HAP-1 (cell line): Measurements from ENCODE around the gene PFDN1.
A peak's percentile ranks its signal among the peaks of the same experiment; 100 is the strongest.

Source experiments
- DNase-seq, 2 experiments: peaks; one replicate each; pipeline ENCODE4 v3.0.0-alpha.2; 2016 to 2020; ENCODE audit warnings: low spot score in 2 of 2
- H3K27me3 ChIP-seq: fragments of 250-450 bp; sonication (Bioruptor Pico); 2 replicates; pipeline ENCODE4 v1.5.1; 2020; ENCODE audit warnings: low read depth, mild to moderate bottlenecking, moderate library complexity
- H3K36me3 ChIP-seq: fragments of 250-450 bp; sonication (Bioruptor Pico); replicated peaks from 2 replicates; pipeline ENCODE4 v1.5.1; 2020; ENCODE audit warnings: mild to moderate bottlenecking
- H3K4me1 ChIP-seq: fragments of 250-450 bp; sonication (Bioruptor Pico); 2 replicates; pipeline ENCODE4 v1.5.1; 2020; ENCODE audit warnings: mild to moderate bottlenecking
- H3K4me3 ChIP-seq: fragments of 250-450 bp; sonication (Bioruptor Pico); 2 replicates; pipeline ENCODE4 v1.5.1; 2020; ENCODE audit warnings: mild to moderate bottlenecking, moderate library complexity
- H3K9me3 ChIP-seq: fragments of 250-450 bp; sonication (Bioruptor Pico); 2 replicates; pipeline ENCODE4 v1.5.1; 2020; ENCODE audit warnings: mild to moderate bottlenecking, moderate library complexity
- in situ Hi-C: fragments of 300-500 bp; cut with MboI; formaldehyde crosslinking; loops from 3 replicates; pipeline ENCODE4 v1.14.3; 2020; ENCODE audit warnings: low sequenced_read_pairs, inconsistent platforms, mixed read lengths

The PFDN1 gene

DNA sequence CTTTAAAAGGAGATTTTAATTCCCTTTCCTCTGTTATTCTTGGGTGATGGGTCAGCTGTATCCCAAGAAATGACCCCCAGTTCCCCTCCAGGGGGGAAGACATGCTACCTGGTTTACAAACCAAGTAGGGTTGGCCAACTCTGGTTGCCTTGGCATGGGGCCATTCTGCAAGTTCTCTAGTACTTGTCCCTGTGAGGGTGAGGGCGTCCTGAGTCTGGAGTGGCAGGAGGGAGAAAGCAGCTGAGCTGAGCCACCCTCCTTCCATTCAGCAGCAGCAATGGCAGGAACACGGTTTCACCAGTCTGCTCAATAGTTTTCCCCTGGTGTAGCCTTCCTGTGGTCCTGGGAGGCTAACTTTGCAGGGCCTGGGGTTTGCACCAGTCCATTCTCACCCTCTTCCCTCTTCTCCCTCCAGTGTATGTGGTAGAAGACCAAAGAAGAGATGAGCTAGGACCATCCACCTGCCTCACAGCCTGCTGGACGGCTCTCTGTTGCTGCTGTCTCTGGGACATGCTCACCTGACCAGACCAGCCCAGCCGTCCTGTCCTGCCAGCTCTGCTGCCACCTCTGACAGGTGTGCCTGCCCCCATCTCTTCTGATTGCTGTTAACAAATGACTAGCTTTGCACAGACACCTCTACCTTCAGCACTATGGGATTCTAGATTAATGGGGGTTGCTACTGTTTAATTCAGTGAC lies 59.9 kb downstream of the PFDN1 start:
- no peak overlapping the region for H3K4me3 ChIP-seq
- H3K36me3 ChIP-seq, result peaks cover 9% of the 10 kb centered on the region
- H3K4me1 ChIP-seq, result peaks cover 7% of the 10 kb centered on the region
- H3K27me3 ChIP-seq, result no peaks in the 10 kb centered on the region
- in situ Hi-C loops, result loop anchor here (5.0 to 10.0 kb wide), 2 partner anchors 119 to 482 kb away; partner anchors contain the start of gene SLC4A9
- H3K9me3 ChIP-seq, result no peaks in the 10 kb centered on the region
- no peak for DNase-seq

GRCh38 chr5:140242099-140242498 lies 60.8 kb downstream of the PFDN1 start:
- Histone ChIP-seq H3K4me3 (no peak overlapping the region), H3K4me1 (peaks cover 7% of the 10 kb centered on the region), H3K36me3 (peaks cover 9% of the 10 kb centered on the region), H3K27me3 (no peaks in the 10 kb centered on the region), H3K9me3 (no peaks in the 10 kb centered on the region)
- no peak for DNase-seq
- in situ Hi-C loops, result loop anchor here (5.0 to 10.0 kb wide), 2 partner anchors 120 to 483 kb away; partner anchors contain the start of gene SLC4A9

DNA sequence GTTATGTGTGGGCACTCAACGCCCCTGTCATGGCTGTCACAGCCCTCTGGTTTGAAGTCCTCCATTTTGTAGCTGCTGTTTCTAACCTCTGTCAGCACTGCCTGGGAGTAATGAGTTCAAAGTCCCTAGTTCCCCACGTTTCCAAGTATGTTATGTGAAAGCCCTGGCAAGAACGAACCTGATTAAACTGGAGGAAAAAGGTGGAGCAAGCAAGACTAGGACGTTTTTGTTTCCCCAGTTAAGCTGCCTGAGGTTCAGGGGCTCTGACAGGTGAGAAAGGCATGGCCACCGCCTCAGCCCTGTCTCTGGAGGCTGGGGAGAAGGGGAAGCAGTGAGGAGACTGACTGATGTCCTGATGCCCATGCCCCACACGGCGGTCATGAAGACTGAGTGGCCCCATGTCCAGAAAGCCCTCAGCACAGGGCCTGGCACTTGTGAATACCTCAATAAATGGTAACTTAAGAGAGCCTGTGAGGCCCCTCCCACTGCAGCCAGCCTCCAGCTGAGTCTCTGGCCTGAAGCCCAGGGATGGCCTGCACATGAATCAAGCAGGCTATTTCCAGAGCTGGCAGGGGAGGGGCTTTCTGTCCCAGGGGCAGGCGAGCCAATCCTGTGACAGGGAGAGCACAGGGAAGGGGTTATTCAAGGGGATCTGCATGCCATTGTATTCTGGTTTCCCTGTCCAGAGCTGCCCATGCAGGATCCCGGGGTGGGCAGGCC lies 61.8 kb downstream of the PFDN1 start:
- H3K27me3 ChIP-seq, result no peaks in the 10 kb centered on the region
- no peaks in the 10 kb centered on the region for H3K9me3 ChIP-seq
- peaks cover 9% of the 10 kb centered on the region for H3K36me3 ChIP-seq
- peaks cover 7% of the 10 kb centered on the region for H3K4me1 ChIP-seq
- DNase-seq, result peak; percentile 66 to 92
- in situ Hi-C loops, result loop anchor here (5.0 to 10.0 kb wide), 2 partner anchors 121 to 484 kb away; partner anchors contain the start of gene SLC4A9
- no peak overlapping the region for H3K4me3 ChIP-seq

GRCh38 chr5:140239939-140240700 lies 62.8 kb downstream of the PFDN1 start:
- peak; percentile 62 to 83 for DNase-seq
- peaks cover 7% of the 10 kb centered on the region for H3K4me1 ChIP-seq
- in situ Hi-C loops, result loop anchor here (5.0 to 10.0 kb wide), 2 partner anchors 122 to 485 kb away; partner anchors contain the start of gene SLC4A9
- no peaks in the 10 kb centered on the region for H3K9me3 ChIP-seq
- H3K36me3 ChIP-seq, result peaks cover 9% of the 10 kb centered on the region
- H3K4me3 ChIP-seq, result no peak overlapping the region
- H3K27me3 ChIP-seq, result no peaks in the 10 kb centered on the region

DNA sequence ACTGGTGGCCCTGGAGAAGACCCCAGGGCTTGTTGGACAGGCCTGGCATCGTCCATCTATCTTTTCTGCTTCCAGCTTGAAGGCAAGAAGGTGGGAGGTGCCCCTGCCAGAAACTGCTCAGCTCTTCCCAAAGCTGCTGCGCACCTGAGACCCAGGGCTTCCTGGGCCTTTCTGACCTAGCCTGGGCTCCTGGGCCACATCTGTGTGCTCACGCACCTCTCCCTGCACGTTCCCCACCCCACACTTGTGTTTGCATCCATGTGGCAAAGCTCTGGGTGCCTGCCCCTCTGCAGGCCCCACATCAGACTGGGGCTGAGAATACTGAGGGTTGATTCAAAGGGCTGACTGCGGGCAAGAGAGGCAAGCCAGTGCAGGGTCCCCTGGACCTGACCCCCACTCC lies 63.4 kb downstream of the PFDN1 start:
- Histone ChIP-seq H3K27me3 (no peaks in the 10 kb centered on the region), H3K36me3 (peaks cover 5% of the 10 kb centered on the region; the same call in 1 of the 2 replicates), H3K4me1 (peaks cover 7% of the 10 kb centered on the region), H3K9me3 (no peaks in the 10 kb centered on the region), H3K4me3 (no peak overlapping the region)
- in situ Hi-C loops, result no loop called here
- DNase-seq, result no peak

- peaks cover 5% of the 10 kb centered on the region; the same call in 1 of the 2 replicates for H3K36me3 ChIP-seq
- H3K4me1 ChIP-seq, result peaks cover 7% of the 10 kb centered on the region
- in situ Hi-C loops, result no loop called here
- no peak for DNase-seq
- no peaks in the 10 kb centered on the region for H3K27me3 ChIP-seq
- no peaks in the 10 kb centered on the region for H3K9me3 ChIP-seq
- no peak overlapping the region for H3K4me3 ChIP-seq
These were observed 64.1 kb downstream of the PFDN1 start for GRCh38 chr5:140238756-140239155.

- Histone ChIP-seq H3K4me3 (no peak overlapping the region), H3K27me3 (no peaks in the 10 kb centered on the region), H3K4me1 (peaks cover 7% of the 10 kb centered on the region), H3K9me3 (no peaks in the 10 kb centered on the region), H3K36me3 (no peaks in the 10 kb centered on the region)
- in situ Hi-C loops, result no loop called here
- DNase-seq, result no peak
These were observed 65.9 kb downstream of the PFDN1 start for GRCh38 chr5:140236891-140237598.

DNA sequence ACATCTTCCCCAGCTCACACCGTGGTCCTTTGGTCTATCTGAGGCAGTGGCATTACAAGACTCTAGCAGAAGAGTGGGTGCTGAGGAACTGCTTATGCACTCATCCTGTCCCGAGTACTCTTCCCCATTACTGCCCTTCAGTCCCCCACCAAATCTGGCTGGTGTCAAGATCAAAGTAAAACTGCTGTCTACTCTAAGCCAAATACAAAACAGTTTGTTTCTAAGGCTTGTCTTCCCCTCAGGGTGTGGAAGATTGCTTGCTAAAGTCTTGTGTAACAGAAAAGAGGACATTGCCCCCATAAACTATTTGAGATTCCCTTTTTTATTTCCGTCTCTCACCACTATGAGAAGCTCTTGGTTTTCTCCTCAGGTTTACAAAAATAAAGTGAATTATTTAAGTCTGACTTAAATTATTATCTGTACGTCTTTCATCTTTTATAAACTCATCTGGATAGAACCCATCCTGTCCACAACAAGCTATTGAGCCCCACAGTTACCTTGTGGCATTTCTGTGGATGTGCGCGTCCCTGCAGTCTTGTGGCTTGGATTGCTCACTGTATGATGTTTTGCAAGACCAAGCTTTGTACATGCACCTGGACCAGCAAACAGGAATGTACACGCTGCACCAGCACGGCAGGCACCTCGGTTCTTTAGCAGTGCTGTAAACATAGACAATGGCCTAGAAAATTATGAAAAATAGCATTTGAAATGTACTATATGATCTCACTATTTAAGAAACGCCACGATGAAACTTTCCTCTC lies 66.9 kb downstream of the PFDN1 start:
- Histone ChIP-seq H3K4me1 (no peaks in the 10 kb centered on the region; the same call in 1 of the 2 replicates), H3K4me3 (no peak overlapping the region), H3K36me3 (no peaks in the 10 kb centered on the region), H3K27me3 (no peaks in the 10 kb centered on the region), H3K9me3 (no peaks in the 10 kb centered on the region)
- in situ Hi-C loops, result no loop called here
- DNase-seq, result no peak

GRCh38 chr5:140234377-140234989 lies 68.4 kb downstream of the PFDN1 start:
- Histone ChIP-seq H3K9me3 (no peaks in the 10 kb centered on the region), H3K4me3 (no peak overlapping the region), H3K27me3 (no peaks in the 10 kb centered on the region), H3K4me1 (no peaks in the 10 kb centered on the region), H3K36me3 (no peaks in the 10 kb centered on the region)
- in situ Hi-C loops, result no loop called here
- DNase-seq, result no peak

- Histone ChIP-seq H3K9me3 (no peaks in the 10 kb centered on the region), H3K4me1 (no peaks in the 10 kb centered on the region), H3K4me3 (no peak overlapping the region), H3K27me3 (no peaks in the 10 kb centered on the region), H3K36me3 (no peaks in the 10 kb centered on the region)
- no peak for DNase-seq
- in situ Hi-C loops, result no loop called here
These were observed 70.2 kb downstream of the PFDN1 start for GRCh38 chr5:140232731-140233130.

- in situ Hi-C loops, result no loop called here
- Histone ChIP-seq H3K9me3 (no peaks in the 10 kb centered on the region), H3K4me1 (no peaks in the 10 kb centered on the region)
These were observed 72.5 kb downstream of the PFDN1 start for GRCh38 chr5:140230373-140230772.

GRCh38 chr5:140228364-140228837 lies 74.5 kb downstream of the PFDN1 start:
- Histone ChIP-seq H3K4me1 (no peaks in the 10 kb centered on the region), H3K9me3 (no peaks in the 10 kb centered on the region), H3K36me3 (no peaks in the 10 kb centered on the region), H3K4me3 (no peak overlapping the region), H3K27me3 (no peaks in the 10 kb centered on the region)
- no peak for DNase-seq
- in situ Hi-C loops, result no loop called here

More at GRCh38 chr5:140230373-140230772, 72.5 kb downstream of the PFDN1 start:
- DNase-seq, result no peak
- Histone ChIP-seq H3K4me3 (no peak overlapping the region), H3K36me3 (no peaks in the 10 kb centered on the region), H3K27me3 (no peaks in the 10 kb centered on the region)
